HG03066 (cell line): ENCODE results near the gene FUT2.
"Not testable (repeated sequence)": the region's sequence is repeated elsewhere in the genome, so short reads cannot be mapped to it uniquely, and the experiment has no call there.

Experiments
- ATAC-seq: cut with Tn5 transposase; IDR thresholded peaks from one replicate; pipeline ENCODE4 v1.9.1; 2021; ENCODE audit warnings: low read depth; ENCODE audit not compliant: unreplicated experiment

FUT2 gene

DNA sequence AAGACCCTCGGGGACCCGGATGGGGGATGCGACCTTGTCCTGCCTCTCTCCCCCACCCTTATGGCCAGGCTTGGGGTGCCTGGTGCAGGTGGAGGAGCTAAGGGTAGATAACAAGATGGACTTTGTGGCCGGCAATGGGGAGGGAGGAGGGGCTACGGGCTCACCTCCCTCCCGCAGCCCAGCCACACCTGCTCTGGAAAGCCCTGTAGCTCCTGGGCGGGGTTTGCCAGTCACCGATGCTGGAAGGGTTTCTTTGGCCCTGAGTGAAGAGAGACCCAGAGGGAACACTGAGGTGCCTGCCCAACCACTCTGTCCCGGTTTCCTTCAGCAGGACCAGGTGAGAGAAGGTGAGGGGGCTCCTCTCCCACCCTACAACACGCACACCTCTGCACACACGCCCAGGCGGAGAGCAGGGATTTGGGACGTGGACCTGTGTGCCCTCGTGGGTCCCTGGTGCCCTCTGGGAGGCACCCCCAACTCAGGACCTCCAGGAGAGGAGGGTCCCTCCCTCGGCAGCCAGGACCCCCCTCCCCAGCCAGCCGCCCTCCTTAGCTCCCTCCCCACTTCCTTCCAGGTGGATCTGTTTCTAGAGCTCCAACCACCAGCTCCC lies at the start of gene FUT2:
FUT2 (plus strand) TSS at position 229 of the 610 bp plus-strand sequence. CDS start 6,986 bp downstream, outside the sequence.
- no peak for ATAC-seq

DNA sequence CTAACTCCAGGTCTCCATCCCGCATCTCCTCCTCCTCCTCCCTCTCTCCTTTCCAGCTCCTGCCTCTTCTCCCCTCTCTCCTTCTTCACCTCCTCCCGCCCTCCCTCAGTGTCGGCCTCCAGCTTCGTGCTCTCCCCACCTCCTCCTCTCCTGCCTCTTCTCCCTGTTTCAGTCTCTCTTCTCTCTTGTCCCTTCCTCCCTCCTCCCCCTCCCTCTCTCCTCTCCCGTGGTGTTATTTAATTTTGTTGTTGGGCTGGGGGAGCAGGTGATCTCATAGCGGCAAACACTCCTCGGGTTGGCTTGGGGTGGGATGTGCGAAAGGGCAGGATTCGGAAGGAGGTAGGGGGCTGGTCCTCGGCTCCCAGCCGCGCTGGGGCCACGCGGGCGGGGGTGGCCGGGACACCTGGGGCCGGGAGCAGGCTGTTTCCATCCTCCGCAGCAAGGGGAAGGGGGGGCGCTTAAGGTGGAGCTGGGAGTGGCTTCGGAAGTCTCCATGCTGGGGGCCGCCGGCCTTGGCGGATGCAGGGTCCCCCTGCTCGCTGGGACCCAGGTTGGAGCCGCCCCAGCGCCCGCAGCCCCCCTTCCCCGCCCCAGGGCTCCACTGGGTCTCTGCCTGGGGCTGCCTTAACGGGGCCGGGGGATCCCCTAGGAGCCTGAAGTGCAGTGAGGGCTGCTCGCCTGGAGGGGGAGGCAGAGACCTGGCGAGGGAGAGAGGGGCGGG lies 49.6 kb upstream of the FUT2 start, which contains the start of gene CA11:
CA11 (minus strand) TSS at position 187 of the 721 bp plus-strand sequence. CDS start 555 bp downstream, outside the sequence.
- peak; percentile 75 for ATAC-seq

DNA sequence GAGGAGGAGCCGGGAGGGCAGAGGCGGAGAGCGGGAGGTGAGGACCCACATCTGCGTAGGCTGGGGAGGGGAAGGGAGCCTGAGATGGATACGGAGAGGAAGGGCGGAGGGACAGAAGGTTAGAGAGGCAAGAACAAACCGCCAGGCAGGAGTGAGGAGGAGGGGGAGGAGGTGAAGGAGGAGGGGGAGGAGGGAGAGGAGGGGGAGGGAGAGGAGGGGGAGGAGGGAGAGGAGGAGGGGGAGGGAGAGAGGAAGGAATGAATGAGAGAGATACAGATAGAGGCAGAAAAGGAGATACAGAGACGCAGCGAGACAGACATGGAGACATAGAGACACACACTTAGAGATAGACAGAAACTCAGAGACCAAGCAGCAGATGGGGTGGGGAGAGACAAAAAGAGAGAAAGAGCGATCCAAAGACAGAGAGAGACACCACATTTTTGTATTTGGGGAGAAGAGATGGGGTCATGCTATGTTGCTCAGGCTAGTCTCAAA lies 49.0 kb upstream of the FUT2 start:
- no peak for ATAC-seq

DNA sequence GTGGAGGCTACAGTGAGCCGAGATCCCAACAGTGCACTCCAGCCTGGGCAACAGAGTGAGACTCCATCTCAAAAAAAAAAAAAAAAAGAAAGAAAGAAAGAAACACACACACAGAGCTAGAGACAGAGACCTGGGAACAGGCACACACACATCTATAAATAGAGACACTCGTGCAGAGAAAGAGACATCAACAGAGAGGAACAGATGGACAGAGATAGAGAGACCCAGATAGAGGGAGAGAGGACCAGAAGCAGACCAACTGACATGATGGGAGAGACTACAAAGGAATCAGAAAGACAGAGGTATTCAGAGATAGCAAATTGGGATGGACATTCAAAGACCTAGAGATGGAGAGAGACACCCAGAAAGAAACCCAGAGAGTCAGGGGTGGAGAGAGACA lies 47.6 kb upstream of the FUT2 start:
- no peak for ATAC-seq

DNA sequence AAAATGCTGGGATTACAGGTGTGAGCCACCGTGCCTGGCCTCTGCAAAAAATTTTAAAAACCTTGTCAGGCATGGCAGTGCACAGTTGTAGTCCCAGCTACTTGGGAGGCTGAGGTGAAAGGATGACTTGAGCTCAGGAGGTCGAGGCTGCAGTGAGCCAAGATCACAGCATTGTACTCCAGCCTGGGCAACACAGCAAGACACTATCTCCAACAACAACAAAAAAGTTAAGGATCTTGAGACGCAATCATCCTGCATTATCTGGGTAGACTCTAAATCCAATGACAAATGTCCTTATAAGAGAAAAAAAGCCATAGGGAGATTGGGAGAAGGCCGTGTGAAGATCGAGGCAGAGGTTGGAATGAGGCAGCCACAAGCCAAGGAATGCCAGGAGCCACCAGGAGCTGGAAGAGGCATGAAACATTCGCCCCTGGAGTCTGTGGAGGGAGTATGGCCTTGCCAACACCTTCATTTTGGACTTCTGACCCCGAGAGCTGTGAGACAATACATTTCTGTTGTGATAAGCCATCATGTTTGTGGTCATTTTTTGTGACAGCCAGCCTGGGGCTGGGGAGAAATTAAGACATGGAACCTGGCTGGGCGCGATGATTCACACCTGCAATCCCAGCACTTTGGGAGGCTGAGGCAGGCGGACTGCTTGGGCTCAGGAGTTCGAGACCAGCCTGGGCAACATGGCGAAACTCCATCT lies 44.6 kb upstream of the FUT2 start:
- ATAC-seq: no peak

DNA sequence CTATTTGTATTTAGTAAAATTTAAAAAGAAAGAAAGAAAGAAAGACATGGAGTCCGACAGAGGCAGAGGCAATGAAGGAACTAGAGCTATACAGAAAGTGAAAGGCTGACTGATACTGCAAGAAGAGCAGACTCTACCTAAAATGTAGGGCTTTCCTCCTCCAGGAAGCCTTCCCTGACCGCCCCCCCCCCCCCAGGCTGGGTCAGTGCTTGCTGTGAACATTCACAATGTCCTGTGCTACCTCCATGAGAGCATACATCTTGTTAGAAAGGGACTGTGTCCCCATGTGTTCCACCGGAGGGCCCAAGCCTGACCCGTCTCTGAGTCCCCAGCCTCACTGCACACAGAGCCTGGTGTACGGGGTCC lies 44.1 kb upstream of the FUT2 start:
- no peak for ATAC-seq

DNA sequence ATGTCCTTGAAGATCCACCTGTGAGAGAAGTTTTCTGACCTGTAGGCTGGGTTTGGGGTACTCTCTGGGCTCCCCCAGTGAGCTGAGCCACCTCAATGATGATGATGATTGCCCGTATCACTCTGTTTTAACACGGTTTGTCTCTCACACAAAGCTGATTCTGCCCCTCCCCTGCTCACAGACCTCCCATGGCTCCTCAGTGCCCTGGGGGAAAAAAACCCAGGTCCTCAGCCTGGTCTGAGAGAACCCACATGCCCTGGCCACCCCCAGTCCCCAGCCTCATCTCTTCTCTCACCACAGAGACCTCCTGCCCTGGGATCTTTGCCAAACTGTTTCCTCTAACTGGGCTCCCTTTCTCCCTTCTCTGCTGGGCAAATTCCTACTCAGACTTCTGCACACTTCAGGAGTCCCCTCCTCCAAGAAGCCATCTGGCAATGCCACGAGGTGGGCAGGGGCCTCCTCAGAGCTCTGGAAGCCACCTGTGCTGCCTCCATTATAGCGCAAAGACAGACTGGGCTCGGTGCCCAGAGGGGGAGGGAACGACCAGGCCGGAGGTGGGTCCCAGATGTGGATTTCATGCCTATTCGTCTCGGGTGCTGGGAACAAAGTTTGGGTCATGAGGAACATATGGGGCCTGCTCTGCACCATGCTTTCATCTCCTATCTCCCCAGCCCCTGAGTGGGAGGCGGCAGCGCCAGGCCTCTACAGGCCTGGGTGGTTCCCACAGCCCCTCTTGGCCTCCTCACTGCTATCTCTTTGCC lies 41.3 kb upstream of the FUT2 start:
- no peak for ATAC-seq

DNA sequence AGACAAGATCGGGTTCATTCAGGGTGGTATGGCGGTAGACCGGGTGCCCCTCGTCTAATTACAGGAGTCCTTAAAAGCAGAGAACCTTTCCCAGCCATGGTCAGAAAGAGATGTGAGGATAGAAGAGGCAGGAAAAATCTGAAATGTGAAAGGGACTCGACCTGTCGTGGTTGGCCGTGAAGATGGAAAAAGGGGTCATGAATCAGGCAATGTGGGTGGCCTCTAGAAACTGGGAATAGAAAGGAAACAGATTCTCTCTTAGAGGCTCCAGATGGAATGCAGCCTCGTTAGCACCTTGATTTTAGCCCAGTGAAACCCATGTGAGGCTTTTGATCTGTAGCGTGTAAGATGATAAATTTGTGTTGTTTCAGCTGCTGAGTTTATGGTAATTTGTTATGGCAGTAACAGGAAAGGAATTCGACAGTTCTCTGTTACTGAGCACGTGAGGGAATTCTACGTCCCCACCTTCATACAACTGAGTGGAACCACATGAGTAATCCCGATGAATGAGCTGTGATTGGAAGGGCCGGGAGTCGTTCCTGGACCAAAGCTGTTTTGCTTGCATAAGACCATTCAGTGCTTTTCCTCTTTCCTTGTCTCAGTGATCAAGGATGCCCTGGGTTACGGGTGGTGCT lies 38.8 kb upstream of the FUT2 start:
- no peak for ATAC-seq

DNA sequence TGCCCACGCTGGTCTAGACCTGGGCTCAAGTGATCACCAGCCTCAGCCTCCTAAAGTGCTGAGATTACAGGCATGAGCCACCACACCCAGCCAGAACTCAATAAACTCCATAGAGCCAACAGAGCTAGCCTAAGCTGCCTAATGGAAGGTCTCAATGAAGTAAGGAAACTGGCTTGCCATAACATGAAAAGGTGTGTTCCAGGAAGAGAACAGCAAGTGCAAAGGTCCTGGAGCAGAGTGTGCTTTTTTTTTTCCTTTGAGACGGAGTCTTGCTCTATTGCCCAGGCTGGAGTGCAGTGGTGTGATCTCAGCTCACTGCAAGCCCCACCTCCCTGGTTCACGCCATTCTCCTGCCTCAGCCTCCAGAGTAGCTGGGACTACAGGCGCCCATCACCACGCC lies 37.9 kb upstream of the FUT2 start:
- ATAC-seq: not testable (repeated sequence)

DNA sequence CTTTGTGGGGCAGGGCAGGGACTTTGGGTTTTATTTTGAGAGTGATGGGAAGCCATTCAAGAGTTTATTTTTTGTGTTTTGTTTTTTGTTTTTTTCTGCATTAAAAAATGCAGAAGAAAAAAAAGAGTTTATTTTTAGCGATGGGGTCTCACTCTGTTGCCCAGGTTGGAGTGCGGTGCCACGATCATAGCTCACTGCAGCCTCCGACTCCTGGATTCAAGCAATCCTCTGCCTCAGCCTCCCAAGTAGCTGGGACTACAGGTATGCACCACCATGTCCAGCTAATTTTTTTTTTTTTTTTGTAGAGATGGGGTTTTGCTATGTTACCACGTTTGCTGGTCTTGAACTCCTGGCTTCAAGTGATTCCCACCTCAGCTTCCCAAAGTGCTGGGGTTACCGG lies 37.3 kb upstream of the FUT2 start:
- ATAC-seq: no peak

DNA sequence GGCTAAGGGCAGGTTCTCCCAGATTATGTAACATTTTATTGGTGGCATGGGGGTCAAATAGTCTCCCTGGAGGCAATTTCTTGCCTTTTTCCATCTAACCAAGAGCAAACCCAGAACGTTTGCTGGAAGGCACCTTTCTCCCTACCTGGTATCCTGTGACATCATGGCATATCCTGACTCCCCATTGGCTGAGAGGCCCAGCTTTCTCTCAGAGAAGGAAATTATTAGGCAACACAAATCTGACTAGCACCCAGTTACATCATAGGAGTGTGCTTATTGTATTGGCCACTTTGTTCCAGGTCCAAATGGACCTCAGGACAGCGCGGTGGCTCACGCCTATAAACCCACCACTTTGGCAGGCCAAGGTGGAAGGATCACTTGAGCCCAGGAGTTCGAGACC lies 36.0 kb upstream of the FUT2 start:
- ATAC-seq: no peak

DNA sequence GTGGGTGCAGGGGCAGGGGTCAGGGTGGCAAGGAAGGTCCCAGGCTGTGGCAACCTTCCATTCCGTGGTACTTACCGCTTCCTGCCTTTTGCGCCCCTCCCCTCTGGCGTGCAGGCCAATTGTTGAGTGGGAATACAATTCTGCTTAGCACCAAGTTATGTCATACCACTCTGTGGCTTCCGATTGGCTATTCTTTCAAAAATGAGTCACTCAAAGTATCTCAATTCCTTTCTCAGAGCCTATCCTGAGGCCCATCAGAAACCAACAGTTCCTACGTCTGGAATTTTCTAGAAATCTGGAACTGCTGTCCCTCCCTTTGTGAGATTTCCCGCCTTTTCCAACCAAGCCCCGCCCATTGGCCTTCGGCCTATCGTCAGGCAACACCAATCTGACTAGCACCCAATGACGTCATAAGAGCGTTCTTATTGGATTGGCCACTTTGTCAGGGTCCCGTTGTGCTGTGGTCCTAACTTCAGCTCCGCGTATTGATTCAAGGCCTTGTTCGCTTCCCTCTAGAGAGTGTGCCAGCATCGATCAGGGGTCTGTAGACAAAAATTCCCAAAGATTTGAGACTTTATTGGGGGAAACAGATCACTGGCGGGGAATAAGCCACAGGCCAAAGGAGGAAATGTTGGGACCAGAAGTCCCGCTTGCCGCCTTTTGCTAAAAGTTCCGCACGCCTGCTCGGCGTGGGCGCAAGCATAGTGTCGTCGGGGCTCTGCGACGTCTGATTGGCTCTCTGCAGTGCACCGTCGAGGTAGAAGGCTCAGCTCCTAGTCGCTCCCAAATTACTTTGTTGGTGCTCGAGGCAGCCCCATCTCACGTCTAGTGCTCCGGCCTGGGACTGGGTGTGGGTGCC lies 34.7 kb upstream of the FUT2 start:
- ATAC-seq: peak; percentile 81

DNA sequence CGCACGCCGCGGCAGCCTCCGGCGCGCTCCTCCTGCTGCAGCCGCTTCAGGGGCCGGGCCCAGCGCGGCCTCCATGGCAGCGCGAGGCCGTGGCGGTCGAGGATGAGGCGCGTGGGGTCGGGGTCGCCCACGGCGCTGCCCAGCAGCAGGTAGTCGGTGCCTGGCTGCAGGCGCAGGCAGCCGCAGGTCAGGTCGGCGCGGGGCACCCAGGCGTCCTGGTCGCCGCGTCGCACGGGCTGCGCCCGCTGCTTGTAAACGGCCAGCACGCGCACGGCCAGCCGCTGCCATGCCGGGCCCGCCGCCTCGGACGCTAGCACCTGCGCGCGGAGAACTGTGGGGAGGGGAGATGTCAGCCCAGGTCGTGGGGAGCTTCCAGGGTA lies 34.1 kb upstream of the FUT2 start:
- no peak for ATAC-seq

DNA sequence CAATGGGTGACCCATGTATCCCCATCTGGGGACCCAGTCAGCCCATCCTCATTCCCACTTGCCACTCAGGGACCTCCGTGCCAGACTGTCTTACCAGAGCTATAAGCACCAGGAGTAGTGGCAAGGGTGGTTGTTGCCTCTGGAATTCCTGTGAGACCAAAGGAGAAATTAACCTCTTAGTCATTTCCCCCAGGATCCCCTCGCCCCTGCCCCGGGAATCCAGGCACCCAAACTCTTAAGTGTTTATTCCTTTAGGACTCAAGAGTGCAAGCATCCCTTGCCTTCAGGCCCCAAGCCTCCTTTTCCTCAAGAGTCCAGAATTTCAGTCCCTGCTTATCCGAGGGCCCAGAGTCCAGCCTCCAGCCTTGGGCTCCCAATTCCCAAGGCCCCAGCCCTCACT lies 32.1 kb upstream of the FUT2 start:
- no peak for ATAC-seq

DNA sequence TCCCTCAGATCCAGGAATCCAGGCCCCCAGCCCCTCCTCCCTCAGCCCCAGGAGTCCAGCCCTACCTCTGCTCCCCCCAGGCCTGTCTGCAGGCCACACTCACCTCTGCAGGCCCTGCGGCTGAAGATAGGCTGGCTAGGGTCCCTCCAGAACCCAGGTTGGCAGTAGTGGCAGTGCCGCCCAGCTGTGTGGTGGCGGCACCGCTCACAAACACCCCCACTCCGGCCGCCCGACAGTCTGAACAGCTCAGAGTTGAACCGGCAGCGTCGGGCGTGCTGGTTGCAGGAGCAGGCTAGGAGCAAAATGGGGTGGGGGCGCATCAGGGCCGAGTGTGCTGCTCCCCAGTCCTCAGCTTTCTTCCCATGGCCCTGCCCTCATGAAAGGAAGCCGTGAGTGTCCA lies 31.3 kb upstream of the FUT2 start:
- no peak for ATAC-seq

DNA sequence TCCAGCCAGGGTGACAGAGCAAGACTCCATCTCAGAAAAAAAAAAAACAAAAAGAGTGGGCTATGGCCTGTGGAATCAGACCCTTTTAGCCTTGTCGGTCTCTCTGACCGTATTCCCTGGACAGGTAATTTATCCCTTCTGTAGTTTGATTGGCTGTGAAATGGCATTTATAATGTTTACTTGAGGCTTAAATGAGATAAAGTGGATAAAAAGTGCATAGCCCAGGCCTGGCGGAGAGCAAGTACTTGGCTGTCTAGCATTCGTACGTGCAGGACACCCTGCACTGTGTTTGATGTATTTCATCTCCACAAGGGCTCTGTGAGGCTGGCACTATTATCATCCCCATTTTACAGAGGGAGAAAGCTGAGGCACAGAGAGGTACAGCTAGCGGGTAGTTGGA lies 30.0 kb upstream of the FUT2 start:
- no peak for ATAC-seq

DNA sequence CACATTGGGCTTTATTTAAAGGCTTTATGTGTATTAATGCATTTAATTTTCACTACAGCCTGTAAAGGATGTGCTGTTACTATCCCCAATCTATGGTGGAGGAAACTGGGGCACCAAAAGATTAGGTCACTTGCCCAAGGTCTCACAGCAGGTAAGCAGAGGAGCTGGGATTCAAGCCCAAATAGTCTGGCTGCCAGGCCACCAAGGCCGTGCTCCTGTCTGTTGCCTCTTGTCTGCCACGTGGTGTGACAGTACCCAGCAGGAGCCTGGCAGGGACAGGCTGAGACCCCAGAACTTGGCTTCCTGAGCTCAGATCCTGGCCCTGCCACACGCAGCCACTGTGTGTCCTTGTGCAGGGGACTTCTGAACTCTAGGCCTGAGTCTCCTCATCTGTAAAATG lies 27.4 kb upstream of the FUT2 start:
- ATAC-seq: no peak

DNA sequence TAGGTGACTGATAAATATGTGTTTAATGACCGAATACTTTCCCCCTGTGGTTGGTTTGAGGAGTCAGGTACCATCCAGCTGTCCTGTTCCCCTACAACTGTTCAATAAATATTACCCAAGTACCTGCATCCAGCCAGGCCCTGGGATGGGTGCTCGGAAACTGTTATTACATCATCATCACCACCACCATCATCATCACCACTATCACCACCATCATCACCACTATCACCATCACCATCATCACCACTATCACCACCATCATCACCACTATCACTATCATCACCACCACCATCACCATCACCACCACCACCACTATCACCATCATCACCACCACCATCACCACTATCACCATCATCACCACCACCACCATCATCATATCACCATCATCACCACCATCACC lies 27.0 kb upstream of the FUT2 start:
- ATAC-seq: no peak

DNA sequence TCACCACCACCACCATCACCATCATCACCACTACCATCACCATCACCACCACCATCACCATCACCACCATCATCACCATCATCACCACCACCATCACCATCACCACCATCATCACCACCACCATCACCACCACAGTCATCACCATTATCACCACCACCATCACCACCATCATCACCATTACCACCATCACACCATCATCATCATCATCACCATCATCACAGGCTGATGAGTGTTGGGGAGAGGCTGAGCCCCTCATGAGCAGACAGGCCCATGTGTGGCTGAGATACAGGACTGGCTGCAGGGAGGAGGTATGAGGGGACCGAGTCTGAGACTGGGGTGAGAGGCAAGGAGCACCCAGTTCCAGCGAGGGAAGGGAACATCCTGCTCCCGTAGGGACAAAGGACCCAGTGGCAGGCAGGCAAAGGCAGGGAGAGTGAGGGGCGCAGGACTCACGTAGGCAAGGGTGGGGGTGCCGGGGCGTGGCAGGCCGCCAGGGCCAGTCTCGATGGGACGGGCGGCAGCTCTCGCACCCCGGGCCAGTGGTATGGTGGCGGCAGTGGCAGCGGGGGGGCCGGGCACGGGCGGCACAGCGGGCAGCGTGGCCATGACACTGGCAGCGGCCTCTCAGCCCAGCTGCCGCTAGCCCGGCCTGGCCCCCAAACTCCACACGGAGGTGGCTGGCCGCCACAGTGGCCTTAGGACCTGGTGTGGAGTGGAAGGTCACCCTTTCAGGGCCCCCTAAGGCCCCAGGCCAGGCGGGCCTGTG lies 25.7 kb upstream of the FUT2 start:
- ATAC-seq: no peak
